ENCODE data around the gene SERPIND1. TPM values are rescaled to one million over a fixed set of nuclear protein-coding genes. Genes with fewer than 3 reads are reported as not detected.

SERPIND1 gene
- total RNA-seq, 4 donors from 2014 or later = not detected

DNA sequence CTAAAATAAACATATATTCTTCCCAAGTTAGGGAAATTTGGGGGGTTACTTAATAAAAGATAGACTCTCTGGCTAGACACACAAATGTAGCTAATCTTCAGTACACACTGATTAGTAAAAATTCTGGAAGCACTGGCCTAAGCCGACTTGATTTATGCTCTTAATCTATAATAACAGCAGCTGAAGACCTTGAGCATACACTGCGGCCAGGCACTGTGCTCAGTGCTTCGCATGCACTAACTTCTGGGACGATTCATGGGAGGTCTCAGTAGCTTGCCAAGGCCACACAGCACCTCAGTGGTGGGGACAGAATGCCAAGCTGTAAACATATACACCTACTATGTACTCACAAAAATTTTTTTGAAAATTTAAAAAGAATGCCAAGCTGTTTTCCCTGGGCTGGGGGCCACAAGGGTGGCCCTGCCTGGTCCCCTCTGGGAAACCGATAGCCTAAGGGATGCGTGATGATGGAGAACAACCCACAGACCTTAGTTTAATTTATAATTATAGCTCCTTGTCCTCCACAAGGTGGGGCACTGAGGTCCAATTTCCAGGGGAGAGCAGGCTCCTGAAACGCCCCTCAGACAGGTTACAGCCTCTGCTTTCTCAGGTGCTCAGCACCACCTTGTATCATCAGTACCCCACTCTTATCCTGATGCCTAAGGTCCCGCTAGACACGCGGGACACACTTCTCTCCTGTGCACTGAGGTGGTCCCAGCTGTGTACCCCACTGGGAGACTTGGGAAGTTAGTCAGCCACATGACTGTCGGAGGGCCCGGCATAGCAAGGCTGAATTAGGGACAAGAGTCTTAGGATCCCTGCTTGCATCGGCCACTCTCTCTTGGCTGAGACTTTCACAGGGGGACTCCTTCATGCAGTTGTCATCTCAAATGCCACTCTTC is 20.1 kb downstream of the SERPIND1 start:
- H3K9me3 ChIP-seq = no peaks in the 10 kb centered on the region
- H3K27me3 ChIP-seq = no peaks in the 10 kb centered on the region
- H3K36me3 ChIP-seq = peaks cover 0 to 59% (median 0%) of the 10 kb centered on the region in 3 donors
- no peak overlapping the region for H3K27ac ChIP-seq
- H3K4me3 ChIP-seq = no peak overlapping the region
- TF ChIP-seq POLR2A (IDR thresholded peaks at IDR 0.05) = no peak
- TF ChIP-seq CTCF (IDR thresholded peaks at IDR 0.05) = no peak
- H3K4me1 ChIP-seq = no peaks in the 10 kb centered on the region
- no peak for DNase-seq

- TF ChIP-seq POLR2A (IDR thresholded peaks at IDR 0.05) (no peak), CTCF (IDR thresholded peaks at IDR 0.05) (no peak)
- DNase-seq = no peak
- Histone ChIP-seq H3K4me1 (no peaks in the 10 kb centered on the region), H3K9me3 (no peaks in the 10 kb centered on the region), H3K4me3 (no peak overlapping the region), H3K27me3 (no peaks in the 10 kb centered on the region), H3K27ac (no peak overlapping the region), H3K36me3 (peaks cover 0 to 67% (median 0%) of the 10 kb centered on the region in 3 donors)
Observed at GRCh38 chr22:20794650-20795413, 20.9 kb downstream of the SERPIND1 start.

DNA sequence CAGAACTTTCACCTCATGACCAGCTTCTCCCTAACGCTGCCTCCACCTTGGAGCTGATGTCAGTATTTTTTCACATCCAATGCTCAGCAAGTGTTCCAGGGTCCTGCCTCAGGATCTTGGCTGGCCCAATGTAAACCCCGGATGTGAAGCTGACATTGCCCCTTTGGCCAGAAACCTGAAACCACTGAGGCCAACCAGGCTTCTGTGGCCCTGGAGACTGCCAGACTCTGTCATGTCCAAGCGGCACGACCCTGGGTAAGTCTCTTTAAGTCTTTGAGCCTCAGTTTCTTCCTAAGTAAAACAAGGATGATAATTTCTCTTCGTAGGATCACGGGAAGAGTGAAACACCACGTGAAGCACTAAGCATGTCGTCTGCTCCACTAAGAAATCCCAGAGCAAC is 22.8 kb downstream of the SERPIND1 start:
- no peak for TF ChIP-seq POLR2A (IDR thresholded peaks at IDR 0.05)
- TF ChIP-seq CTCF (IDR thresholded peaks at IDR 0.05) = no peak
- Histone ChIP-seq H3K9me3 (no peaks in the 10 kb centered on the region), H3K27ac (no peak overlapping the region), H3K27me3 (no peaks in the 10 kb centered on the region), H3K4me1 (no peaks in the 10 kb centered on the region), H3K4me3 (no peak overlapping the region), H3K36me3 (peaks cover 0 to 77% (median 1%) of the 10 kb centered on the region in 3 donors)
- no peak for DNase-seq

- no peaks in the 10 kb centered on the region for H3K9me3 ChIP-seq
Observed at GRCh38 chr22:20798218-20798617, 24.3 kb downstream of the SERPIND1 start.

GRCh38 chr22:20798974-20799373 is 25.1 kb downstream of the SERPIND1 start:
- H3K4me3 ChIP-seq = no peak overlapping the region
- H3K27ac ChIP-seq = no peak overlapping the region
- TF ChIP-seq POLR2A (IDR thresholded peaks at IDR 0.05) = no peak
- no peak for TF ChIP-seq CTCF (IDR thresholded peaks at IDR 0.05)
- no peaks in the 10 kb centered on the region for H3K27me3 ChIP-seq
- peaks cover 0 to 86% (median 2%) of the 10 kb centered on the region in 3 donors for H3K36me3 ChIP-seq
- no peak for DNase-seq
- H3K9me3 ChIP-seq = no peaks in the 10 kb centered on the region
- no peaks in the 10 kb centered on the region for H3K4me1 ChIP-seq

More at GRCh38 chr22:20798218-20798617, 24.3 kb downstream of the SERPIND1 start:
- TF ChIP-seq POLR2A (IDR thresholded peaks at IDR 0.05) = no peak
- TF ChIP-seq CTCF (IDR thresholded peaks at IDR 0.05) = no peak
- Histone ChIP-seq H3K36me3 (peaks cover 0 to 79% (median 2%) of the 10 kb centered on the region in 3 donors), H3K4me1 (no peaks in the 10 kb centered on the region), H3K27ac (no peak overlapping the region), H3K4me3 (no peak overlapping the region), H3K27me3 (no peaks in the 10 kb centered on the region)
- DNase-seq = no peak

Measured in Peyer's patch (tissue), 4 donors.